ENCODE data around the gene GRIK2.

Gene GRIK2

GRCh38 chr6:101614774-101615173 is 221.3 kb downstream of the GRIK2 start:
- Histone ChIP-seq H2AFZ (ENCODE audit: insufficient read depth, low read length, poor library complexity) (no peak overlapping the region), H2BK5ac (ENCODE audit: low read depth, low read length, poor library complexity) (no peak overlapping the region), H4K12ac (ENCODE audit: low read depth, low read length) (no peak overlapping the region), H3K23ac (ENCODE audit: low read length) (no peak overlapping the region), H3K27ac (ENCODE audit: low read depth, low read length) (no peak overlapping the region), H3K4ac (ENCODE audit: low read depth, low read length) (no peak overlapping the region), H2BK12ac (ENCODE audit: low read length) (no peak overlapping the region), H2AK5ac (ENCODE audit: low read length) (no peak overlapping the region), H3K18ac (ENCODE audit: low read length) (no peak overlapping the region), H3K36me3 (ENCODE audit: control insufficient read depth in 1 of 2, insufficient read depth in 2 of 2, low read length in 2 of 2) (no peaks in the 10 kb centered on the region), H3K79me1 (ENCODE audit: low read length) (no peaks in the 10 kb centered on the region), H4K91ac (ENCODE audit: low read depth, low read length) (no peak overlapping the region), H3K9ac (ENCODE audit: low read length) (no peak overlapping the region), H2BK120ac (ENCODE audit: insufficient read depth, low read length, poor library complexity) (no peak overlapping the region), H3K27me3 (ENCODE audit: insufficient read depth, low read length) (no peaks in the 10 kb centered on the region), H3K4me3 (ENCODE audit: low read depth, low read length) (no peak overlapping the region), H3K79me2 (ENCODE audit: control insufficient read depth, insufficient read depth, low read length, poor library complexity) (no peaks in the 10 kb centered on the region), H3K9me3 (ENCODE audit: insufficient read depth, low read depth, low read length) (no peaks in the 10 kb centered on the region), H3K14ac (ENCODE audit: low read length) (no peak overlapping the region), H4K8ac (ENCODE audit: low read depth, low read length) (no peak overlapping the region), H3K4me2 (ENCODE audit: low read length) (no peak overlapping the region), H3K4me1 (ENCODE audit: control insufficient read depth in 1 of 2, insufficient read depth in 2 of 2, low read length in 2 of 2) (no peaks in the 10 kb centered on the region)
- no CpG with 5 or more reads among the region's 1 CpG for WGBS (ENCODE audit: extremely low coverage, insufficient coverage, insufficient read length)
- no peak for DNase-seq

GRCh38 chr6:101626269-101626668 is 232.8 kb downstream of the GRIK2 start:
- Histone ChIP-seq H3K27ac (ENCODE audit: low read depth, low read length) (no peak overlapping the region), H4K8ac (ENCODE audit: low read depth, low read length) (no peak overlapping the region), H3K4me2 (ENCODE audit: low read length) (no peak overlapping the region), H3K9ac (ENCODE audit: low read length) (no peak overlapping the region), H3K4me3 (ENCODE audit: low read depth, low read length) (no peak overlapping the region), H3K4ac (ENCODE audit: low read depth, low read length) (no peak overlapping the region), H3K23ac (ENCODE audit: low read length) (no peak overlapping the region), H2BK12ac (ENCODE audit: low read length) (no peak overlapping the region), H3K79me2 (ENCODE audit: control insufficient read depth, insufficient read depth, low read length, poor library complexity) (no peaks in the 10 kb centered on the region), H3K4me1 (ENCODE audit: control insufficient read depth in 1 of 2, insufficient read depth in 2 of 2, low read length in 2 of 2) (no peaks in the 10 kb centered on the region), H3K27me3 (ENCODE audit: insufficient read depth, low read length) (no peaks in the 10 kb centered on the region), H3K36me3 (ENCODE audit: control insufficient read depth in 1 of 2, insufficient read depth in 2 of 2, low read length in 2 of 2) (no peaks in the 10 kb centered on the region), H3K79me1 (ENCODE audit: low read length) (no peaks in the 10 kb centered on the region), H2BK5ac (ENCODE audit: low read depth, low read length, poor library complexity) (no peak overlapping the region), H4K91ac (ENCODE audit: low read depth, low read length) (no peak overlapping the region), H3K9me3 (ENCODE audit: insufficient read depth, low read depth, low read length) (no peaks in the 10 kb centered on the region), H2AFZ (ENCODE audit: insufficient read depth, low read length, poor library complexity) (no peak overlapping the region), H2BK120ac (ENCODE audit: insufficient read depth, low read length, poor library complexity) (no peak overlapping the region), H3K14ac (ENCODE audit: low read length) (no peak overlapping the region), H4K12ac (ENCODE audit: low read depth, low read length) (no peak overlapping the region), H3K18ac (ENCODE audit: low read length) (no peak overlapping the region), H2AK5ac (ENCODE audit: low read length) (no peak overlapping the region)
- WGBS (ENCODE audit: extremely low coverage, insufficient coverage, insufficient read length): no CpG with 5 or more reads among the region's 6 CpGs
- DNase-seq: no peak

- H2BK12ac ChIP-seq (ENCODE audit: low read length): no peak overlapping the region
- no CpG with 5 or more reads among the region's 2 CpGs for WGBS (ENCODE audit: extremely low coverage, insufficient coverage, insufficient read length)
- no peaks in the 10 kb centered on the region for H3K27me3 ChIP-seq (ENCODE audit: insufficient read depth, low read length)
- no peaks in the 10 kb centered on the region for H3K9me3 ChIP-seq (ENCODE audit: insufficient read depth, low read depth, low read length)
- H3K4me3 ChIP-seq (ENCODE audit: low read depth, low read length): no peak overlapping the region
- H3K36me3 ChIP-seq (ENCODE audit: control insufficient read depth in 1 of 2, insufficient read depth in 2 of 2, low read length in 2 of 2): no peaks in the 10 kb centered on the region
- H3K14ac ChIP-seq (ENCODE audit: low read length): no peak overlapping the region
- no peaks in the 10 kb centered on the region for H3K79me2 ChIP-seq (ENCODE audit: control insufficient read depth, insufficient read depth, low read length, poor library complexity)
- no peak overlapping the region for H3K9ac ChIP-seq (ENCODE audit: low read length)
- no peak for DNase-seq
- no peak overlapping the region for H3K23ac ChIP-seq (ENCODE audit: low read length)
- no peak overlapping the region for H2AFZ ChIP-seq (ENCODE audit: insufficient read depth, low read length, poor library complexity)
- H4K91ac ChIP-seq (ENCODE audit: low read depth, low read length): no peak overlapping the region
- H3K4me2 ChIP-seq (ENCODE audit: low read length): no peak overlapping the region
- no peak overlapping the region for H4K12ac ChIP-seq (ENCODE audit: low read depth, low read length)
- no peak overlapping the region for H4K8ac ChIP-seq (ENCODE audit: low read depth, low read length)
- H2AK5ac ChIP-seq (ENCODE audit: low read length): no peak overlapping the region
- H3K79me1 ChIP-seq (ENCODE audit: low read length): no peaks in the 10 kb centered on the region
- H3K4me1 ChIP-seq (ENCODE audit: control insufficient read depth in 1 of 2, insufficient read depth in 2 of 2, low read length in 2 of 2): no peaks in the 10 kb centered on the region
- no peak overlapping the region for H3K27ac ChIP-seq (ENCODE audit: low read depth, low read length)
- no peak overlapping the region for H3K18ac ChIP-seq (ENCODE audit: low read length)
- no peak overlapping the region for H2BK5ac ChIP-seq (ENCODE audit: low read depth, low read length, poor library complexity)
- H3K4ac ChIP-seq (ENCODE audit: low read depth, low read length): no peak overlapping the region
- H2BK120ac ChIP-seq (ENCODE audit: insufficient read depth, low read length, poor library complexity): no peak overlapping the region
Observed at GRCh38 chr6:101630941-101631340, 237.4 kb downstream of the GRIK2 start.

GRCh38 chr6:101633081-101633480 is 239.6 kb downstream of the GRIK2 start:
- no peak for DNase-seq
- Histone ChIP-seq H3K36me3 (ENCODE audit: control insufficient read depth in 1 of 2, insufficient read depth in 2 of 2, low read length in 2 of 2) (no peaks in the 10 kb centered on the region), H2AK5ac (ENCODE audit: low read length) (no peak overlapping the region), H4K12ac (ENCODE audit: low read depth, low read length) (no peak overlapping the region), H4K91ac (ENCODE audit: low read depth, low read length) (no peak overlapping the region), H3K18ac (ENCODE audit: low read length) (no peak overlapping the region), H3K79me1 (ENCODE audit: low read length) (no peaks in the 10 kb centered on the region), H3K4me1 (ENCODE audit: control insufficient read depth in 1 of 2, insufficient read depth in 2 of 2, low read length in 2 of 2) (no peaks in the 10 kb centered on the region), H2BK12ac (ENCODE audit: low read length) (no peak overlapping the region), H2BK120ac (ENCODE audit: insufficient read depth, low read length, poor library complexity) (no peak overlapping the region), H3K79me2 (ENCODE audit: control insufficient read depth, insufficient read depth, low read length, poor library complexity) (no peaks in the 10 kb centered on the region), H3K4ac (ENCODE audit: low read depth, low read length) (no peak overlapping the region), H3K27ac (ENCODE audit: low read depth, low read length) (no peak overlapping the region), H3K4me3 (ENCODE audit: low read depth, low read length) (no peak overlapping the region), H3K9ac (ENCODE audit: low read length) (no peak overlapping the region), H3K9me3 (ENCODE audit: insufficient read depth, low read depth, low read length) (no peaks in the 10 kb centered on the region), H3K27me3 (ENCODE audit: insufficient read depth, low read length) (no peaks in the 10 kb centered on the region), H2BK5ac (ENCODE audit: low read depth, low read length, poor library complexity) (no peak overlapping the region), H3K23ac (ENCODE audit: low read length) (no peak overlapping the region), H3K4me2 (ENCODE audit: low read length) (no peak overlapping the region), H2AFZ (ENCODE audit: insufficient read depth, low read length, poor library complexity) (no peak overlapping the region), H3K14ac (ENCODE audit: low read length) (no peak overlapping the region), H4K8ac (ENCODE audit: low read depth, low read length) (no peak overlapping the region)
- WGBS (ENCODE audit: extremely low coverage, insufficient coverage, insufficient read length): no CpG with 5 or more reads among the region's 3 CpGs

Data from trophoblast cell (in vitro differentiated cells and primary cell).